H9 (cell line): ENCODE data around the gene RAB40C. TPM values are rescaled to one million over a fixed set of nuclear protein-coding genes. Genes with fewer than 3 reads are reported as not detected.

Source experiments
- DNase-seq: peaks from one replicate; pipeline ENCODE4 v3.0.0-alpha.2; 2017
- H2AFZ ChIP-seq: one replicate; pipeline ENCODE4 v1.6.1; 2013; ENCODE audit warnings: mild to moderate bottlenecking, low read length, control low read depth, moderate library complexity
- H2AK5ac ChIP-seq: 2 replicates; pipeline ENCODE4 v1.6.1; 2013; ENCODE audit warnings: low read length, control low read depth, mixed read lengths; ENCODE audit not compliant: insufficient read length
- H2BK120ac ChIP-seq: one replicate; pipeline ENCODE4 v1.6.1; 2013; ENCODE audit warnings: low read depth, mild to moderate bottlenecking, low read length, control low read depth, inconsistent platforms; ENCODE audit not compliant: poor library complexity, severe bottlenecking
- H2BK12ac ChIP-seq: 2 replicates; pipeline ENCODE4 v1.6.1; 2013; ENCODE audit warnings: low read length, control low read depth, mixed read lengths, low read depth; ENCODE audit not compliant: insufficient read length
- H2BK15ac ChIP-seq: 2 replicates; pipeline ENCODE4 v1.6.1; 2013; ENCODE audit warnings: low read depth, low read length, control low read depth
- H2BK20ac ChIP-seq: one replicate; pipeline ENCODE4 v1.6.1; 2013; ENCODE audit warnings: low read depth, mild to moderate bottlenecking, low read length, control low read depth, inconsistent platforms; ENCODE audit not compliant: poor library complexity, severe bottlenecking
- H2BK5ac ChIP-seq: 2 replicates; pipeline ENCODE4 v1.6.1; 2013; ENCODE audit warnings: low read length, control low read depth, mixed read lengths; ENCODE audit not compliant: insufficient read length
- H3K14ac ChIP-seq: 2 replicates; pipeline ENCODE4 v1.6.1; 2013; ENCODE audit warnings: low read length, control low read depth; ENCODE audit not compliant: insufficient read depth
- H3K18ac ChIP-seq: 2 replicates; pipeline ENCODE4 v1.6.1; 2013; ENCODE audit warnings: low read depth, mild to moderate bottlenecking, mixed read lengths, low read length, control low read depth; ENCODE audit not compliant: insufficient read length
- H3K23ac ChIP-seq: 2 replicates; pipeline ENCODE4 v1.6.1; 2013; ENCODE audit warnings: low read length, control low read depth, mixed read lengths, low read depth; ENCODE audit not compliant: insufficient read length
- H3K23me2 ChIP-seq: 2 replicates; pipeline ENCODE4 v1.6.1; 2013; ENCODE audit warnings: low read depth, mild to moderate bottlenecking, mixed read lengths, low read length, control low read depth; ENCODE audit not compliant: insufficient read length, poor library complexity, severe bottlenecking
- H3K27ac ChIP-seq: 2 replicates; pipeline ENCODE4 v1.5.1; 2013; ENCODE audit warnings: low read length, control low read depth, mixed read lengths, low read depth; ENCODE audit not compliant: insufficient read length
- H3K27me3 ChIP-seq: 2 replicates; pipeline ENCODE4 v1.6.1; 2013; ENCODE audit warnings: low read length, control low read depth, inconsistent platforms; ENCODE audit not compliant: insufficient read depth
- H3K4ac ChIP-seq: 2 replicates; pipeline ENCODE4 v1.6.1; 2013; ENCODE audit warnings: low read depth, mild to moderate bottlenecking, control low read depth, inconsistent platforms, low read length, moderate library complexity
- H3K4me1 ChIP-seq: 2 replicates; pipeline ENCODE4 v1.6.1; 2013; ENCODE audit warnings: low read length, control low read depth, inconsistent platforms; ENCODE audit not compliant: insufficient read depth
- H3K4me2 ChIP-seq: 2 replicates; pipeline ENCODE4 v1.6.1; 2013; ENCODE audit warnings: low read length, control low read depth, mixed read lengths; ENCODE audit not compliant: insufficient read length, insufficient read depth
- H3K56ac ChIP-seq: 2 replicates; pipeline ENCODE4 v1.6.1; 2013; ENCODE audit warnings: low read depth, mild to moderate bottlenecking, mixed read lengths, low read length, control low read depth; ENCODE audit not compliant: insufficient read length
- H3K79me1 ChIP-seq: 2 replicates; pipeline ENCODE4 v1.6.1; 2013; ENCODE audit warnings: low read depth, mild to moderate bottlenecking, moderate library complexity, low read length, control low read depth, inconsistent platforms; ENCODE audit not compliant: insufficient read depth, poor library complexity, severe bottlenecking
- H3K79me2 ChIP-seq: 2 replicates; pipeline ENCODE4 v1.6.1; 2013; ENCODE audit warnings: low read length, control low read depth, inconsistent platforms; ENCODE audit not compliant: insufficient read depth
- H3K9ac ChIP-seq: 2 replicates; pipeline ENCODE4 v1.6.1; 2013; ENCODE audit warnings: low read length, control low read depth, mixed read lengths; ENCODE audit not compliant: insufficient read length; ENCODE audit errors: extremely low read depth
- H3K9me3 ChIP-seq: one replicate; pipeline ENCODE4 v1.6.1; 2013; ENCODE audit warnings: low read depth, low read length, inconsistent platforms; ENCODE audit not compliant: control insufficient read depth
- H3T11ph ChIP-seq: one replicate; pipeline ENCODE4 v1.6.1; 2013; ENCODE audit warnings: mild to moderate bottlenecking, low read length, control low read depth, inconsistent platforms
- H4K20me1 ChIP-seq: one replicate; pipeline ENCODE4 v1.6.1; 2013; ENCODE audit not compliant: control insufficient read depth, insufficient read length, insufficient read depth
- H4K5ac ChIP-seq: 2 replicates; pipeline ENCODE4 v1.6.1; 2013; ENCODE audit warnings: low read depth, mild to moderate bottlenecking, mixed read lengths, low read length, control low read depth; ENCODE audit not compliant: insufficient read length
- H4K8ac ChIP-seq: replicated peaks from 2 replicates; pipeline ENCODE4 v1.6.1; 2013; ENCODE audit warnings: low read length, control low read depth, mixed read lengths, low read depth; ENCODE audit not compliant: insufficient read length
- H4K91ac ChIP-seq: 2 replicates; pipeline ENCODE4 v1.6.1; 2013; ENCODE audit warnings: low read depth, mild to moderate bottlenecking, moderate library complexity, mixed read lengths, low read length, control low read depth; ENCODE audit not compliant: insufficient read length
- H3K27ac Mint-ChIP-seq, 3 experiments: 2 replicates in 2 of 3; 3 replicates in 1 of 3; pipeline ENCODE4 v1.8.0; 2020 to 2021; ENCODE audit warnings: mixed read lengths in 3 of 3, mild to moderate bottlenecking in 1 of 3, moderate library complexity in 1 of 3
- H3K27me3 Mint-ChIP-seq: 2 replicates; pipeline ENCODE4 v1.8.0; 2021; ENCODE audit warnings: low read depth, mild to moderate bottlenecking, moderate library complexity, mixed read lengths
- H3K36me3 Mint-ChIP-seq, 3 experiments: 2 replicates in 2 of 3; 3 replicates in 1 of 3; pipeline ENCODE4 v1.8.0; 2020 to 2021; ENCODE audit warnings: low read depth in 3 of 3, mixed read lengths in 3 of 3; ENCODE audit not compliant: insufficient read depth in 1 of 3
- H3K4me1 Mint-ChIP-seq, 2 experiments: 2 replicates each; pipeline ENCODE4 v1.8.0; 2020; ENCODE audit warnings: mixed read lengths in 2 of 2
- H3K4me3 Mint-ChIP-seq, 2 experiments: 2 replicates in 1 of 2; 3 replicates in 1 of 2; pipeline ENCODE4 v1.8.0; 2020 to 2021; ENCODE audit warnings: mild to moderate bottlenecking in 2 of 2, mixed read lengths in 2 of 2, moderate library complexity in 1 of 2
- H3K9me3 Mint-ChIP-seq, 2 experiments: 2 replicates in 1 of 2; 3 replicates in 1 of 2; pipeline ENCODE4 v1.8.0; 2020; ENCODE audit warnings: mild to moderate bottlenecking in 2 of 2, mixed read lengths in 2 of 2, moderate library complexity in 1 of 2
- CTCF ChIP-seq: fragments of 200-600 bp; sonication (generic); conservative IDR thresholded peaks from 3 replicates; pipeline ENCODE4 v1.8.0; 2021; ENCODE audit warnings: antibody characterized with exemption, mild to moderate bottlenecking
- WGBS: extraction: QIAGEN DNeasy Blood & Tissue Kit; methylation state at CpG from one replicate; pipeline ENCODE4 v1.1.7; 2013; ENCODE audit warnings: missing lambda C conversion rate, low lambda C conversion rate, mixed read lengths; ENCODE audit not compliant: insufficient read length; ENCODE audit errors: extremely low coverage; 5-methylcytosine and 5-hydroxymethylcytosine counted together
- total RNA-seq: library from RNA; stranded (reverse); gene quantifications from 2 replicates; pipeline ENCODE4 v1.2.1, GENCODE V29; 2021

RAB40C gene
- total RNA-seq, 1 experiment from 2014 or later: 19.1 TPM

- Histone ChIP-seq H3K4me2 (peak overlapping the region; percentile 16), H2BK120ac (no peak overlapping the region), H3K79me2 (no peaks in the 10 kb centered on the region), H2BK15ac (no peak overlapping the region), H3K9ac (no peak overlapping the region), H2AFZ (no peak overlapping the region), H3K23ac (no peak overlapping the region), H3K4me1 (no peaks in the 10 kb centered on the region; the same call in 1 of the 2 replicates), H2BK20ac (no peak overlapping the region), H3K9me3 (no peaks in the 10 kb centered on the region), H2AK5ac (no peak overlapping the region), H4K91ac (no peak overlapping the region), H4K20me1 (no peaks in the 10 kb centered on the region), H2BK5ac (no peak overlapping the region), H3K23me2 (peaks cover 8% of the 10 kb centered on the region), H3K18ac (peak overlapping the region; percentile 4), H3K27me3 (no peaks in the 10 kb centered on the region), H3K4ac (no peak overlapping the region), H4K8ac (no peak overlapping the region), H3K27ac (no peak overlapping the region), H4K5ac (no peak overlapping the region), H3K56ac (no peak overlapping the region), H3T11ph (no peak overlapping the region), H2BK12ac (no peak overlapping the region), H3K79me1 (no peaks in the 10 kb centered on the region), H3K14ac (peak overlapping the region; percentile 3)
- H3K9me3 Mint-ChIP-seq: no peaks in the 10 kb centered on the region
- H3K4me1 Mint-ChIP-seq: peaks cover 6 to 30% of the 10 kb centered on the region in 2 experiments; a peak in 3 of 4 replicates
- no peaks in the 10 kb centered on the region for H3K27me3 Mint-ChIP-seq
- no peak for TF ChIP-seq CTCF
- H3K36me3 Mint-ChIP-seq: peaks cover 0 to 14% (median 0%) of the 10 kb centered on the region in 3 experiments; a peak in 4 of 7 replicates
- WGBS: no CpG with 5 or more reads among the region's 29 CpGs
- no peak for DNase-seq
- peak overlapping the region in 1 of 2 experiments; percentile 47; a peak in 2 of 5 replicates for H3K4me3 Mint-ChIP-seq
- H3K27ac Mint-ChIP-seq: peak overlapping the region in 2 of 3 experiments; percentile 57 to 67; a peak in 1 of 7 replicates
Observed at GRCh38 chr16:630249-630814, 40.5 kb downstream of the RAB40C start.
